PFSK-1 (cell line): ENCODE results near the gene TSPAN32.

Experiments
- FOXP2 ChIP-seq: optimal IDR thresholded peaks from 2 replicates; pipeline ENCODE3; 2011; ENCODE audit warnings: borderline replicate concordance, control low read depth, inconsistent platforms; ENCODE audit not compliant: insufficient read depth; ENCODE audit errors: extremely low read length, extremely low read depth
- POLR2AphosphoS5 ChIP-seq: IDR thresholded peaks from 2 replicates; pipeline ENCODE4 v1.6.1; 2012; ENCODE audit warnings: low read depth, mild to moderate bottlenecking, control low read depth, low read length, moderate library complexity
- SIN3A ChIP-seq: IDR thresholded peaks from 2 replicates; pipeline ENCODE4 v1.6.1; 2012; ENCODE audit warnings: mild to moderate bottlenecking, low read length, moderate library complexity, borderline replicate concordance; ENCODE audit not compliant: insufficient read depth
- TAF1 ChIP-seq: IDR thresholded peaks from 2 replicates; pipeline ENCODE4 v1.6.1; 2012; ENCODE audit warnings: low read length, control low read depth, borderline replicate concordance; ENCODE audit not compliant: insufficient read depth
- TF ChIP-seq, protein P1 (sequence below), 2 experiments: IDR thresholded peaks; 2 replicates each; pipeline versions ENCODE4 v1.6.1 to v1.8.0; 2011 to 2012; ENCODE audit warnings: low read depth in 2 of 2, low read length in 2 of 2, control low read depth in 1 of 2, inconsistent platforms in 1 of 2, mild to moderate bottlenecking in 1 of 2, moderate library complexity in 1 of 2; ENCODE audit not compliant: insufficient read depth in 1 of 2

Gene TSPAN32

DNA sequence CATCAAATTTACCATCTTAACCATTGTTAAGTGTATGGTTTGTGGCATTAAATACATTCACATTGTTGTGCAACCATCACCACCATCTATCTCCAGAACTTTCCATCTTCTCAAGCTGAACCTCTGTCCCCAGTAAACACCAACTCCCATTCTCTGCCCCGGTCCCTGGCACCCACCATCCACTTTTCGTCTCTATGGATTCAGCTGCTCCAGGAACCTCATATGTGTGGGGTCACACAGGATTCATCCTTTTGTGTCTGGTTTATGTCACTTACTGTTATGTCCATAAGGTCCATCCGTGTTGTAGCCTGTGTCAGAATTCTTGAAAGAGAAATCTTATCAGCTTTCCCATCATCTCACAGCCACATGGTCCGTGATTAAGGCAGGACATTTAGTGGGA lies 16.3 kb downstream of the TSPAN32 start:
- TF ChIP-seq, protein P1, sequence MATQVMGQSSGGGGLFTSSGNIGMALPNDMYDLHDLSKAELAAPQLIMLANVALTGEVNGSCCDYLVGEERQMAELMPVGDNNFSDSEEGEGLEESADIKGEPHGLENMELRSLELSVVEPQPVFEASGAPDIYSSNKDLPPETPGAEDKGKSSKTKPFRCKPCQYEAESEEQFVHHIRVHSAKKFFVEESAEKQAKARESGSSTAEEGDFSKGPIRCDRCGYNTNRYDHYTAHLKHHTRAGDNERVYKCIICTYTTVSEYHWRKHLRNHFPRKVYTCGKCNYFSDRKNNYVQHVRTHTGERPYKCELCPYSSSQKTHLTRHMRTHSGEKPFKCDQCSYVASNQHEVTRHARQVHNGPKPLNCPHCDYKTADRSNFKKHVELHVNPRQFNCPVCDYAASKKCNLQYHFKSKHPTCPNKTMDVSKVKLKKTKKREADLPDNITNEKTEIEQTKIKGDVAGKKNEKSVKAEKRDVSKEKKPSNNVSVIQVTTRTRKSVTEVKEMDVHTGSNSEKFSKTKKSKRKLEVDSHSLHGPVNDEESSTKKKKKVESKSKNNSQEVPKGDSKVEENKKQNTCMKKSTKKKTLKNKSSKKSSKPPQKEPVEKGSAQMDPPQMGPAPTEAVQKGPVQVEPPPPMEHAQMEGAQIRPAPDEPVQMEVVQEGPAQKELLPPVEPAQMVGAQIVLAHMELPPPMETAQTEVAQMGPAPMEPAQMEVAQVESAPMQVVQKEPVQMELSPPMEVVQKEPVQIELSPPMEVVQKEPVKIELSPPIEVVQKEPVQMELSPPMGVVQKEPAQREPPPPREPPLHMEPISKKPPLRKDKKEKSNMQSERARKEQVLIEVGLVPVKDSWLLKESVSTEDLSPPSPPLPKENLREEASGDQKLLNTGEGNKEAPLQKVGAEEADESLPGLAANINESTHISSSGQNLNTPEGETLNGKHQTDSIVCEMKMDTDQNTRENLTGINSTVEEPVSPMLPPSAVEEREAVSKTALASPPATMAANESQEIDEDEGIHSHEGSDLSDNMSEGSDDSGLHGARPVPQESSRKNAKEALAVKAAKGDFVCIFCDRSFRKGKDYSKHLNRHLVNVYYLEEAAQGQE (IDR thresholded peaks at IDR 0.05; ENCODE audit: insufficient read depth in 1 of 2, low read depth in 2 of 2, low read length in 2 of 2) = no peak
- TF ChIP-seq POLR2AphosphoS5 (no peak), TAF1 (no peak), SIN3A (no peak), FOXP2 (no peak)

DNA sequence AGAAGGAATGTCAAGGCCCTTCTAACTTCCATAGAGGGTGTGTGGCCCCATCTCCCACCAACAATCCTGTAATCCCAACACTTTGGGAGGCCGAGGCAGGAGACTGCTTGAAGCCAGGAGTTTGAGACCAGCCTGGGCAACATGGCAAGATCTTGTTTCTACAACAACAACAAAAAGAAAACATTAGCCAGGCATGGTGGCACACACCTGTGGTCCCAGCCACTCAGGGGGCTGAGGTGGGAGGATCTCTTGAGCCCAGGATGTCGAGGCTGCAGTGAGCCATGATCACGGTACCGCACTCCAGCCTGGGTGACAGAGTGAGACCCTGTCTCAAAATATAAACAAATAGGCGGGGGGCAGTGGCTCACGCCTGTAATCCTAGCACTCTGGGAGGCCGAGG lies 16.9 kb downstream of the TSPAN32 start:
- TF ChIP-seq FOXP2 = no peak
- no peak for TF ChIP-seq TAF1
- TF ChIP-seq SIN3A = no peak
- TF ChIP-seq, protein P1 (IDR thresholded peaks at IDR 0.05; ENCODE audit: insufficient read depth in 1 of 2, low read depth in 2 of 2, low read length in 2 of 2) = no peak
- TF ChIP-seq POLR2AphosphoS5 = no peak

DNA sequence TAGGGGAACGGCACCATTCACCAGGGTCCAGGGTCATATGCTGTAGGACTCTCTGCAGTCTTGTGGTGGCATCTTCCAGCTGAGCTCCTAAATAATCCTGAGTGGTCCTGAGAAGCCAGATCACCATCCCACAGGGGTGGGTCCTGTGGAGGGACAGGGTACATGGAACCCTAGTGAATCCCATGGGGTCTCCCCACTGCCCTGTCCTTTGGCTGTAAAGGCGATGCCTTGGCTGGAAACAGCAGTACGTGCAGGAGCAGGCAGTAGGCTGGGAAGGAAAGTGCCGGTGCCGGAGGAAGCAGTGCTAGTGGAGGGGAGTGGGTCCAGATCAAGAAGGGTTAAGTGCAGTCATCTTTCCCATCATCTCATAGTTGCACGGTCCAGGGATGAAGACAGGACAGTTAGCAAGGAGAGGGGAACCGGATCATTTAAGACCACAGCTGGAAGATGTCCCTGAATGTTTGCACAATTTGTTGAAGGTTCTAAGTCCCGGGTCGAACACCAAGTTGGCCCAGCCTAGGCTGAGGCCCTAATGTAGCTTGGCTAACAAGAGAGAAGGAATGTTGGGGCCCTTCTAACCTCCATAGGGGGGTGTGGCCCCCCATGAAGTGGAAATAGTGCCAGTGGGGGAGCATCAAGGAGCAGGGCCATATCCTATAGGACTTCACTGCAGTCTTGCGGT lies 18.1 kb downstream of the TSPAN32 start:
- TF ChIP-seq SIN3A (no peak), POLR2AphosphoS5 (no peak), TAF1 (no peak), FOXP2 (no peak)
- TF ChIP-seq, protein P1 (IDR thresholded peaks at IDR 0.05; ENCODE audit: insufficient read depth in 1 of 2, low read depth in 2 of 2, low read length in 2 of 2) = no peak

DNA sequence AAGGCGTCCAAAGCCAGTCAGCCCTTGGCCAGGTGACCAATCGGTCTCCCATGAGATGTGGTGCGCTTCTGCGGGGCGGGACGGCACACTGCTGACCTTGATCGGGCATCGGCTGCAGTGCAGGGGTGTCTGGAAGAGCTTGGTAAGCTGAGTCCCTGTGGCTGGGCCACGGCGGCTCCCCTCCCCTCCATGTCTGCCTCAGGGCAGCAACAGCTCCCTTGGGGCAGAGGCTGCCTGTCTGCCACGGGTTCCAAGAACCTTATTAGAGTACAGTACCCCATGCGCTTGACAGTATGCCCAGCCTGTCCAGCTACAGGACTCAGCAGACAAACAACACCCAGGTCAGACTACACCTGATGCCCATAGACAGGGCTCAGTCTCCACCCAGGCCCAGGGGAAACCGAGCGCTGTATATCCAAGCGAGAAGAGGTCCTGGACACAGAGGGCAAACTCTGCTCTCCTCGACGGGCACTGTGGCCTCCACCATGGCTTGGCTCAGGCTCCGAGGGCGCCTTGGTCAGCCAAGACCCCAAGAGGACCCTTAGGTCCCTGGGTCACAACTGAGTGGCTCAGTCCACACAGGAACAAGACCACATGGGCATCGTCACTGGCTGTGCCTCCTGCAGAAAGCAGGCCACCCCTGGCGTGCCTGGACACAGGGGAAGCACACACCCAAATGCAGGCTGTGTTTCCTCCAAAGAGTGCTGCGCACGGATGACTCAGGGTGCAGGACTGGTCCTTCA lies 18.9 kb downstream of the TSPAN32 start:
- TF ChIP-seq TAF1 = no peak
- TF ChIP-seq SIN3A = no peak
- no peak for TF ChIP-seq POLR2AphosphoS5
- TF ChIP-seq, protein P1 (IDR thresholded peaks at IDR 0.05; ENCODE audit: insufficient read depth in 1 of 2, low read depth in 2 of 2, low read length in 2 of 2) = no peak
- TF ChIP-seq FOXP2 = no peak
